GM12801 (cell line): ENCODE measurements around the gene CREB5.

Experiments
- TF ChIP-seq, protein P1 (sequence below): IDR thresholded peaks from one replicate; pipeline ENCODE4 v1.5.1; 2011; ENCODE audit warnings: control low read depth; ENCODE audit not compliant: insufficient read length; ENCODE audit errors: extremely low read depth

Gene CREB5

GRCh38 chr7:28638914-28639313 is 226.6 kb downstream of the CREB5 start:
- TF ChIP-seq, protein P1, sequence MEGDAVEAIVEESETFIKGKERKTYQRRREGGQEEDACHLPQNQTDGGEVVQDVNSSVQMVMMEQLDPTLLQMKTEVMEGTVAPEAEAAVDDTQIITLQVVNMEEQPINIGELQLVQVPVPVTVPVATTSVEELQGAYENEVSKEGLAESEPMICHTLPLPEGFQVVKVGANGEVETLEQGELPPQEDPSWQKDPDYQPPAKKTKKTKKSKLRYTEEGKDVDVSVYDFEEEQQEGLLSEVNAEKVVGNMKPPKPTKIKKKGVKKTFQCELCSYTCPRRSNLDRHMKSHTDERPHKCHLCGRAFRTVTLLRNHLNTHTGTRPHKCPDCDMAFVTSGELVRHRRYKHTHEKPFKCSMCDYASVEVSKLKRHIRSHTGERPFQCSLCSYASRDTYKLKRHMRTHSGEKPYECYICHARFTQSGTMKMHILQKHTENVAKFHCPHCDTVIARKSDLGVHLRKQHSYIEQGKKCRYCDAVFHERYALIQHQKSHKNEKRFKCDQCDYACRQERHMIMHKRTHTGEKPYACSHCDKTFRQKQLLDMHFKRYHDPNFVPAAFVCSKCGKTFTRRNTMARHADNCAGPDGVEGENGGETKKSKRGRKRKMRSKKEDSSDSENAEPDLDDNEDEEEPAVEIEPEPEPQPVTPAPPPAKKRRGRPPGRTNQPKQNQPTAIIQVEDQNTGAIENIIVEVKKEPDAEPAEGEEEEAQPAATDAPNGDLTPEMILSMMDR, result no peak

GRCh38 chr7:28640001-28640400 is 227.7 kb downstream of the CREB5 start:
- TF ChIP-seq, protein P1, result no peak

GRCh38 chr7:28641752-28642545 is 229.6 kb downstream of the CREB5 start:
- TF ChIP-seq, protein P1, result no peak

GRCh38 chr7:28643188-28643569 is 230.9 kb downstream of the CREB5 start:
- TF ChIP-seq, protein P1, result no peak

DNA sequence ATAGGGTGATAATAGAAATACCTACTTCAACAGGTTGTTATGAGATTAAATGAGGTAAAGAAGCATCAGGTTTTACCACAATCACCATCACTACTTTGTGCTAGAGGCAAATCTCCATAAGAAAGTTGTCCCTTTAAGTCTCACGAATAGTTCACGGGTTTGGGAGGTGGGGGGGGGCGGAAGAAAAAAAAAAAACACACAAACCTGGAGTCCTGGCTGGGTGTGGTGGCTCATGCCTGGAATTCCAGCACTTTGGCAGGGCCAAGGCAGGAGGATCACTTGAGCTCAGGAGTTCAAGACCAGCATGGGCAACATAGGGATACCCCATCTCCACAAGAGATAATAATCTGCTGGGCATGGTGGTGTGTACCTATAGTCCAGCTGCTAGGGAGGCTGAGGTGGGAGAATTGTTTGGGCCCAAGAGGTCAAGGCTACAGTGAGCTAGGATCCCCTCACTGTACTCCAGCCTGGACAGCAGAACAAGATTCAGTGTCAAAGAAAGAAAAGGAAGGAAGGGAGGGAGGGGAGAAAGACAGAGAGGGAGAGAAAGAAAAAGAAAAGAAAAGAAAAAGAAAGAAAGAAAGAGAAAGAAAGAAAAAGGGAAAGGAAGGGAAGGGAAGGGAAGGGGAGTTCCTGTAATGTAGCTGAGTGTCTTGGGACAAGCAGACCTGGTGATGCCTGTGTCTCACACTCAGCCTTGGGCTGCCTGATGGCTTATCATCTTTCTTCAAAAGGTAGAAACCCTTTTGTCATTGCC is 231.4 kb downstream of the CREB5 start:
- TF ChIP-seq, protein P1, result no peak

- TF ChIP-seq, protein P1, result no peak
Measured at GRCh38 chr7:28645866-28646265, 233.5 kb downstream of the CREB5 start.

DNA sequence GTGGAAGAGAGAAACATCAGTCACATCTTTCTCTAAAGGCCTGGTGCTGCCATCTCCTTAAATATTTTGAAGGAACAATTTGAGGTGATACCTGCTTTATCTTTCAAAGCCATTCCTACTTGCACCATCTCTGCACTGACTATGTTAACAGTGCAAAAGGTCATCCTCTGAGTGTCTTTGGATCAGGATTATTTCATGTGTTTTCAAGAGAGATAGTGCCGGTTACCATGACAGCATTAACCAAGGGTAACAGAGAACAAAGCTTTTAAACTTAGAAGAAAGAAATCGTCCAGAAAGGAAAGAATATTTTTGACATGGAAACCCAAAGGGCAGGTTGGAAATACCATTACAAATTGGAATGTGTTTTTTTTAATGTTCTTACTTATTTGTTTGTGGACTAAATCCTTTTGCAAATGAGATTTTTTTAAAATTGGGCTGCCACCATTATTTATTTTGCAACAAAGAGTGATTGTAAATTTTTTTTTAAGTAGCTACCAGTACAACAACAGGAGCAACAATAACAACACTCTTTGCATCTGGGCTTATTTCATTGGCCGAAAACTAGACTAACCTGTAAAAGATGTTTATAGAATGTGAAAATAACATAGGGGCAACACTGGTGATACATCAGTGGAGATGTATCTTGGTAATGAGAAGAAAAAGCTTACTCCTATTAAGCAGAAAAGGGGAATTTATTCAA is 234.2 kb downstream of the CREB5 start:
- TF ChIP-seq, protein P1, result no peak
